Esophagus squamous epithelium (tissue), 4 donors: ENCODE results near the gene RAPH1.

Source experiments
- CTCF ChIP-seq, 6 experiments: fragments of 450-650 bp in 4 of 6; fragments of 200-600 bp in 2 of 6; sonication (generic) in 2 of 6; IDR thresholded peaks; one replicate each; pipeline ENCODE4 v1.5.1; 2016 to 2019; ENCODE audit warnings: antibody characterized with exemption in 6 of 6, mild to moderate bottlenecking in 4 of 6, moderate library complexity in 4 of 6
- POLR2A ChIP-seq, 4 donors: fragments of 450-650 bp; IDR thresholded peaks; one replicate each; pipeline ENCODE4 v1.6.1; 2017; ENCODE audit warnings: antibody characterized with exemption in 4 of 4, mild to moderate bottlenecking in 4 of 4, moderate library complexity in 3 of 4

GRCh38 chr2:203490391-203490790 is 44.7 kb downstream of the RAPH1 start:
- no peak for TF ChIP-seq CTCF (IDR thresholded peaks at IDR 0.05)
- no peak for TF ChIP-seq POLR2A (IDR thresholded peaks at IDR 0.05)
